Measurements from ENCODE around the gene HSD17B10. TPM values are rescaled to one million over a fixed set of nuclear protein-coding genes. Genes with fewer than 3 reads are reported as not detected.

HSD17B10 gene
- total and polyA plus RNA-seq, 2 of the 13 experiments (the other 11 are each of a cell fraction or from before 2014, with no cell fraction given) = 68.7 to 84.7 TPM

DNA sequence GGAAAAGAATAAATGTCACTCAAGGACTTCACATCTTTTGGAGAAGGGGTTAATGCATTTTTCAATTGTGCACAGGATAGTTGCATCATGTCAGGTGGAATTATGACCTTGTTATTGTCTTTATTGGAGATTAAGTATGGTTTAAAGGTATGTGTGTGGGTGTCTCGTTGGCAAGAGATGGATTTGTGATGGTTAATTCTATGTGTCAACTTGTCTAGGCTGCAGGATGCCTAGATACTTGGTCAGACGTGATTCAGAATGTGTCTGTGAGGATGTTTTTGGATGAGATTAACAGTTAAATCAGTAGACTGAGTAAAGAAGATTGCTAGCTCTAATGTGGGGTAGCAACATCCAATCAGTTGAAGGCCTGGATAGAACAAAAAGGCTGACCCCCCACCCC lies 42.2 kb upstream of the HSD17B10 start:
- no peak overlapping the region for H3K4me3 ChIP-seq (replicated peaks in 1 of 3; ENCODE audit: insufficient read depth in 1 of 3, low read depth in 2 of 3, low read length in 3 of 3)
- no peak for FAIRE-seq
- no peak for DNase-seq (ENCODE audit: low spot score)
- no peaks in the 10 kb centered on the region for H3K27me3 ChIP-seq (ENCODE audit: control insufficient read depth in 1 of 2, insufficient read depth in 2 of 2, low read length in 2 of 2)
- no peak overlapping the region for H3K9ac ChIP-seq (ENCODE audit: insufficient read depth, low read depth, low read length)
- no peak overlapping the region for H3K4me2 ChIP-seq (ENCODE audit: low read depth, low read length)
- intact Hi-C loops (cut with micrococcal nuclease; ENCODE audit: unreplicated experiment) = no loop called here
- no peak overlapping the region for H3K27ac ChIP-seq (ENCODE audit: extremely low read length, insufficient read depth, low read length)
- H3K4me1 ChIP-seq (ENCODE audit: insufficient read depth, low read length) = no peaks in the 10 kb centered on the region
- in situ Hi-C loops (cut with HindIII; ENCODE audit: extremely low pct_ligation_motif_present, low pct_unique_long_range_greater_than_20kb) = no loop called here
- H3K79me2 ChIP-seq (ENCODE audit: insufficient read depth, low read length) = no peaks in the 10 kb centered on the region
- H2AFZ ChIP-seq (ENCODE audit: low read length) = no peak overlapping the region
- ATAC-seq = no peak
- ChIA-PET POLR2A (no interaction called here), CTCF (ENCODE audit: low intra/inter-chr PET ratio, low total read pairs) (no interaction called here)
- H3K36me3 ChIP-seq (replicated peaks in 1 of 2; ENCODE audit: control insufficient read depth in 1 of 2, insufficient read depth in 2 of 2, low read length in 2 of 2) = no peaks in the 10 kb centered on the region
- 36% methylated on average over 2 of the region's 2 CpGs for WGBS (ENCODE audit: low lambda C conversion rate)
- BruUV-seq (replicated peaks) = no TSS peak
- no peaks in the 10 kb centered on the region for H3K9me3 ChIP-seq (ENCODE audit: low read length)
- no peaks in the 10 kb centered on the region for H4K20me1 ChIP-seq (ENCODE audit: insufficient read depth, low read length)
- TF ChIP-seq ZNF460 (CRISPR knock-in tag; IDR thresholded peaks at IDR 0.05; ENCODE audit: borderline replicate concordance) = no peak
- no peak for TF ChIP-seq ZNF749 (CRISPR knock-in tag; IDR thresholded peaks at IDR 0.05; ENCODE audit: borderline replicate concordance)
- TF ChIP-seq RBM39 (IDR thresholded peaks at IDR 0.05; ENCODE audit: low read depth, low read length, poor library complexity, severe bottlenecking) = no peak
- no peak for TF ChIP-seq SAP130 (CRISPR knock-in tag; IDR thresholded peaks at IDR 0.05; ENCODE audit: low read depth)
- no peak for TF ChIP-seq ZNF709 (CRISPR knock-in tag; IDR thresholded peaks at IDR 0.05)
- no peak for TF ChIP-seq ZNF230 (CRISPR knock-in tag; IDR thresholded peaks at IDR 0.05)
- TF ChIP-seq ZNF354B (CRISPR knock-in tag; IDR thresholded peaks at IDR 0.05) = no peak
- TF ChIP-seq ZNF496 (CRISPR knock-in tag; IDR thresholded peaks at IDR 0.05; ENCODE audit: insufficient replicate concordance) = no peak
- TF ChIP-seq KDM5A (IDR thresholded peaks at IDR 0.05; ENCODE audit: borderline replicate concordance, low read length) = no peak
- TF ChIP-seq TEAD3 (CRISPR knock-in tag; optimal IDR thresholded peaks at IDR 0.05; ENCODE audit: borderline replicate concordance) = no peak
- no peak for TF ChIP-seq NCOA2 (CRISPR knock-in tag; IDR thresholded peaks at IDR 0.05)
- TF ChIP-seq, protein P1, sequence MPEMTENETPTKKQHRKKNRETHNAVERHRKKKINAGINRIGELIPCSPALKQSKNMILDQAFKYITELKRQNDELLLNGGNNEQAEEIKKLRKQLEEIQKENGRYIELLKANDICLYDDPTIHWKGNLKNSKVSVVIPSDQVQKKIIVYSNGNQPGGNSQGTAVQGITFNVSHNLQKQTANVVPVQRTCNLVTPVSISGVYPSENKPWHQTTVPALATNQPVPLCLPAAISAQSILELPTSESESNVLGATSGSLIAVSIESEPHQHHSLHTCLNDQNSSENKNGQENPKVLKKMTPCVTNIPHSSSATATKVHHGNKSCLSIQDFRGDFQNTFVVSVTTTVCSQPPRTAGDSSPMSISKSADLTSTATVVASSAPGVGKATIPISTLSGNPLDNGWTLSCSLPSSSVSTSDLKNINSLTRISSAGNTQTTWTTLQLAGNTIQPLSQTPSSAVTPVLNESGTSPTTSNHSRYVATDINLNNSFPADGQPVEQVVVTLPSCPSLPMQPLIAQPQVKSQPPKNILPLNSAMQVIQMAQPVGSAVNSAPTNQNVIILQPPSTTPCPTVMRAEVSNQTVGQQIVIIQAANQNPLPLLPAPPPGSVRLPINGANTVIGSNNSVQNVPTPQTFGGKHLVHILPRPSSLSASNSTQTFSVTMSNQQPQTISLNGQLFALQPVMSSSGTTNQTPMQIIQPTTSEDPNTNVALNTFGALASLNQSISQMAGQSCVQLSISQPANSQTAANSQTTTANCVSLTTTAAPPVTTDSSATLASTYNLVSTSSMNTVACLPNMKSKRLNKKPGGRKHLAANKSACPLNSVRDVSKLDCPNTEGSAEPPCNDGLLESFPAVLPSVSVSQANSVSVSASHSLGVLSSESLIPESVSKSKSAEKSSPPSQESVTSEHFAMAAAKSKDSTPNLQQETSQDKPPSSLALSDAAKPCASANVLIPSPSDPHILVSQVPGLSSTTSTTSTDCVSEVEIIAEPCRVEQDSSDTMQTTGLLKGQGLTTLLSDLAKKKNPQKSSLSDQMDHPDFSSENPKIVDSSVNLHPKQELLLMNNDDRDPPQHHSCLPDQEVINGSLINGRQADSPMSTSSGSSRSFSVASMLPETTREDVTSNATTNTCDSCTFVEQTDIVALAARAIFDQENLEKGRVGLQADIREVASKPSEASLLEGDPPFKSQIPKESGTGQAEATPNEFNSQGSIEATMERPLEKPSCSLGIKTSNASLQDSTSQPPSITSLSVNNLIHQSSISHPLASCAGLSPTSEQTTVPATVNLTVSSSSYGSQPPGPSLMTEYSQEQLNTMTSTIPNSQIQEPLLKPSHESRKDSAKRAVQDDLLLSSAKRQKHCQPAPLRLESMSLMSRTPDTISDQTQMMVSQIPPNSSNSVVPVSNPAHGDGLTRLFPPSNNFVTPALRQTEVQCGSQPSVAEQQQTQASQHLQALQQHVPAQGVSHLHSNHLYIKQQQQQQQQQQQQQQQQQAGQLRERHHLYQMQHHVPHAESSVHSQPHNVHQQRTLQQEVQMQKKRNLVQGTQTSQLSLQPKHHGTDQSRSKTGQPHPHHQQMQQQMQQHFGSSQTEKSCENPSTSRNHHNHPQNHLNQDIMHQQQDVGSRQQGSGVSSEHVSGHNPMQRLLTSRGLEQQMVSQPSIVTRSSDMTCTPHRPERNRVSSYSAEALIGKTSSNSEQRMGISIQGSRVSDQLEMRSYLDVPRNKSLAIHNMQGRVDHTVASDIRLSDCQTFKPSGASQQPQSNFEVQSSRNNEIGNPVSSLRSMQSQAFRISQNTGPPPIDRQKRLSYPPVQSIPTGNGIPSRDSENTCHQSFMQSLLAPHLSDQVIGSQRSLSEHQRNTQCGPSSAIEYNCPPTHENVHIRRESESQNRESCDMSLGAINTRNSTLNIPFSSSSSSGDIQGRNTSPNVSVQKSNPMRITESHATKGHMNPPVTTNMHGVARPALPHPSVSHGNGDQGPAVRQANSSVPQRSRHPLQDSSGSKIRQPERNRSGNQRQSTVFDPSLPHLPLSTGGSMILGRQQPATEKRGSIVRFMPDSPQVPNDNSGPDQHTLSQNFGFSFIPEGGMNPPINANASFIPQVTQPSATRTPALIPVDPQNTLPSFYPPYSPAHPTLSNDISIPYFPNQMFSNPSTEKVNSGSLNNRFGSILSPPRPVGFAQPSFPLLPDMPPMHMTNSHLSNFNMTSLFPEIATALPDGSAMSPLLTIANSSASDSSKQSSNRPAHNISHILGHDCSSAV (CRISPR knock-in tag; IDR thresholded peaks at IDR 0.05; ENCODE audit: borderline replicate concordance) = no peak
- no peak for TF ChIP-seq ZNF770 (CRISPR knock-in tag; IDR thresholded peaks at IDR 0.05)
- TF ChIP-seq TCF12 (IDR thresholded peaks at IDR 0.05) = no peak
- no peak for TF ChIP-seq TCF12 (CRISPR knock-in tag; IDR thresholded peaks at IDR 0.05)
- TF ChIP-seq CENPT (CRISPR knock-in tag; IDR thresholded peaks at IDR 0.05; ENCODE audit: low read depth) = no peak
- no peak for TF ChIP-seq ZNF589 (CRISPR knock-in tag; conservative IDR thresholded peaks at IDR 0.05)

Measured in HepG2 (cell line).